KBM-7 (cell line): Measurements from ENCODE around the gene ALPK1.

Source experiments
- DNase-seq: peaks from one replicate; pipeline ENCODE4 v3.0.0-alpha.2; 2015
- in situ Hi-C: fragments of 300-500 bp; cut with MboI; formaldehyde crosslinking; loops from 2 replicates; pipeline ENCODE4 v1.14.3; 2020; ENCODE audit warnings: low sequenced_read_pairs, low pct_unique_long_range_greater_than_20kb, mixed read lengths

ALPK1 gene

GRCh38 chr4:112358952-112359749 lies 62.0 kb downstream of the ALPK1 start:
- DNase-seq = no peak
- in situ Hi-C loops = no loop called here

GRCh38 chr4:112361181-112361791 lies 64.1 kb downstream of the ALPK1 start:
- no peak for DNase-seq
- in situ Hi-C loops = no loop called here

- no peak for DNase-seq
- in situ Hi-C loops = no loop called here
These were observed 73.3 kb downstream of the ALPK1 start for GRCh38 chr4:112370466-112370865.

GRCh38 chr4:112371361-112371760 lies 74.2 kb downstream of the ALPK1 start:
- in situ Hi-C loops = no loop called here

GRCh38 chr4:112374850-112375249 lies 77.7 kb downstream of the ALPK1 start:
- DNase-seq = no peak
- in situ Hi-C loops = no loop called here

More at GRCh38 chr4:112371361-112371760, 74.2 kb downstream of the ALPK1 start:
- DNase-seq = no peak

GRCh38 chr4:112377171-112377570 lies 80.0 kb downstream of the ALPK1 start:
- in situ Hi-C loops = no loop called here
- DNase-seq = no peak

- in situ Hi-C loops = no loop called here
- no peak for DNase-seq
These were observed 80.5 kb downstream of the ALPK1 start for GRCh38 chr4:112377594-112378242.

GRCh38 chr4:112378243-112378620 lies 81.1 kb downstream of the ALPK1 start:
- in situ Hi-C loops = no loop called here

GRCh38 chr4:112378858-112379257 lies 81.7 kb downstream of the ALPK1 start:
- DNase-seq = no peak
- in situ Hi-C loops = no loop called here

More at GRCh38 chr4:112378243-112378620, 81.1 kb downstream of the ALPK1 start:
- no peak for DNase-seq

- no peak for DNase-seq
- in situ Hi-C loops = no loop called here
These were observed 82.1 kb downstream of the ALPK1 start for GRCh38 chr4:112379306-112379705.

- DNase-seq = no peak
- in situ Hi-C loops = no loop called here
These were observed 85.0 kb downstream of the ALPK1 start for GRCh38 chr4:112381996-112382692.

GRCh38 chr4:112386071-112386470 lies 88.9 kb downstream of the ALPK1 start:
- no peak for DNase-seq
- in situ Hi-C loops = no loop called here

GRCh38 chr4:112402098-112402497 lies 104.9 kb downstream of the ALPK1 start:
- no peak for DNase-seq
- in situ Hi-C loops = no loop called here

- in situ Hi-C loops = no loop called here
- no peak for DNase-seq
These were observed 106.2 kb downstream of the ALPK1 start for GRCh38 chr4:112403101-112403945.

GRCh38 chr4:112410364-112410763 lies 113.2 kb downstream of the ALPK1 start:
- DNase-seq = no peak
- in situ Hi-C loops = no loop called here

GRCh38 chr4:112410804-112411203 lies 113.6 kb downstream of the ALPK1 start:
- no peak for DNase-seq
- in situ Hi-C loops = no loop called here

- DNase-seq = no peak
- in situ Hi-C loops = no loop called here
These were observed 114.8 kb downstream of the ALPK1 start for GRCh38 chr4:112411781-112412550.

GRCh38 chr4:112416464-112416863 lies 119.3 kb downstream of the ALPK1 start:
- no peak for DNase-seq
- in situ Hi-C loops = no loop called here
